ENCODE data around the gene ADAMTS14.

Gene ADAMTS14

DNA sequence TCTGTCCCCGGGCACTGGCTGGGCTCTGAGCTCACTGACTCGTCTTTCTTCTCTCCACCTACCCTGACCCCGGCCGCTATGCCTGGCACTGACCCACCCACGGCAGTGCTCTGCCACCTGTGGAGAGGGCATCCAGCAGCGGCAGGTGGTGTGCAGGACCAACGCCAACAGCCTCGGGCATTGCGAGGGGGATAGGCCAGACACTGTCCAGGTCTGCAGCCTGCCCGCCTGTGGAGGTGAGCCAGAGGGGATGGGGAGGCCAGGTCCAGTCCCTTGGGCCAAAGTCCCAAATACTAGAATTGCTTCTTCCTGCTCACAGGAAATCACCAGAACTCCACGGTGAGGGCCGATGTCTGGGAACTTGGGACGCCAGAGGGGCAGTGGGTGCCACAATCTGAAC, 85.5 kb downstream of the ADAMTS14 start:
- Histone ChIP-seq H3K9me3 (ENCODE audit: insufficient read depth, low read length, severe bottlenecking) (no peaks in the 10 kb centered on the region), H4K20me1 (ENCODE audit: insufficient read depth, low read length) (no peaks in the 10 kb centered on the region), H3K9ac (ENCODE audit: low read depth, low read length) (no peak overlapping the region), H3K4me1 (ENCODE audit: insufficient read depth, low read length) (peaks cover 16% of the 10 kb centered on the region), H3K27ac (ENCODE audit: low read length) (no peak overlapping the region), H3K4me2 (ENCODE audit: insufficient read depth, low read length) (no peak overlapping the region), H3K27me3 (ENCODE audit: insufficient read depth, low read length, poor library complexity) (no peaks in the 10 kb centered on the region), H3K4me3 (ENCODE audit: low read depth in 1 of 2, low read length in 2 of 2) (no peak overlapping the region), H2AFZ (ENCODE audit: low read depth, low read length) (no peak overlapping the region), H3K36me3 (ENCODE audit: insufficient read depth, low read length) (no peaks in the 10 kb centered on the region), H3K79me2 (ENCODE audit: insufficient read depth, low read length) (no peaks in the 10 kb centered on the region)
- no peak for DNase-seq
- no peak for ATAC-seq (ENCODE audit: insufficient read depth, low read depth)
- TF ChIP-seq CTCF (IDR thresholded peaks at IDR 0.05; ENCODE audit: borderline replicate concordance, extremely low read depth, low read length, poor library complexity, severe bottlenecking), result no peak
- no peak for TF ChIP-seq EZH2 (IDR thresholded peaks at IDR 0.05; ENCODE audit: borderline replicate concordance, low read depth, low read length, severe bottlenecking)

DNA sequence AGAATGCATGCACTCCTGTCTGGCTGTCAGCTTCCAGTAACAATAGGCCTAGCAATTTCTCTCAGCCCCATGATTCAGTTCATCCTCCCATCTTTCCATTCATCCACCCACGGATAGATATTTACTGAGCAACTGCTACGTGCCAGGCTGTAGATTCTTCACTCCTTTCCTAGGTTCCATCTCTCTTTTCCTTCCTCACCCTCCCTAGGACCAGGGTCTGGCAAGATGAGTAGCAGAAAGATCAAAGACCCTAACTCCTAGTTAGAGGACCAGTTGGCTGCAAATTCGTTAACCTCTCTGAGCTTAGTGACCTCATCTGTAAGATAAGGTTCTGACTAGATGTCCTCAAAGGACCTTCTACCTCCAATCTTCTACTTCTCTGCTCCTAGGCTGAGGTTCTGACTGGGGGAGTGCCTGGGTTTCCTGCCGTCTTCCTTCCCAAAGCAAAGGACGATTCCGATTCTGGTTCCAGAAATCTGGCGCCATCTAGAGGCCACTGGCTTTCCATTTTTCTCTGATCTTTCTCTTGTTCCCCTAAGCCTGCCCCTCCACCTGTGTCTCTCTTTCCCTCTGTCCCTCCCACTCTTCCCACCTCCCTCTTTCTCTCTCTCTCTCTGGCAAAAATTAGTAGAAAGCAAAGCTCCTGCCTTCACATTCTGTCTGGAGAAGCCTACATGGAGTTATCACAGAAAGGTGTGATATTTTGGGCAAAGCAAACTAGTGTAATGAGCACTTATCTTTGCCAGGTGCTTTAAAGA, 86.6 kb downstream of the ADAMTS14 start:
- Histone ChIP-seq H3K4me2 (ENCODE audit: insufficient read depth, low read length) (no peak overlapping the region), H2AFZ (ENCODE audit: low read depth, low read length) (no peak overlapping the region; the same call in 1 of the 2 replicates), H3K27me3 (ENCODE audit: insufficient read depth, low read length, poor library complexity) (no peaks in the 10 kb centered on the region)

GRCh38 chr10:70759781-70760180, 87.5 kb downstream of the ADAMTS14 start:
- H3K27me3 ChIP-seq (ENCODE audit: insufficient read depth, low read length, poor library complexity), result no peaks in the 10 kb centered on the region
- peaks cover 30% of the 10 kb centered on the region for H3K4me1 ChIP-seq (ENCODE audit: insufficient read depth, low read length)
- peak; percentile 72 for DNase-seq
- no peaks in the 10 kb centered on the region for H3K9me3 ChIP-seq (ENCODE audit: insufficient read depth, low read length, severe bottlenecking)
- no peak overlapping the region for H3K4me2 ChIP-seq (ENCODE audit: insufficient read depth, low read length)
- H2AFZ ChIP-seq (ENCODE audit: low read depth, low read length), result no peak overlapping the region
- no peak overlapping the region for H3K27ac ChIP-seq (ENCODE audit: low read length)
- TF ChIP-seq EZH2 (IDR thresholded peaks at IDR 0.05; ENCODE audit: borderline replicate concordance, low read depth, low read length, severe bottlenecking) (no peak), CTCF (IDR thresholded peaks at IDR 0.05; ENCODE audit: borderline replicate concordance, extremely low read depth, low read length, poor library complexity, severe bottlenecking) (no peak)
- no peaks in the 10 kb centered on the region for H3K36me3 ChIP-seq (ENCODE audit: insufficient read depth, low read length)
- ATAC-seq (ENCODE audit: insufficient read depth, low read depth), result peak; percentile 80
- no peaks in the 10 kb centered on the region for H4K20me1 ChIP-seq (ENCODE audit: insufficient read depth, low read length)
- no peak overlapping the region for H3K9ac ChIP-seq (ENCODE audit: low read depth, low read length)
- H3K4me3 ChIP-seq (ENCODE audit: low read depth in 1 of 2, low read length in 2 of 2), result no peak overlapping the region
- H3K79me2 ChIP-seq (ENCODE audit: insufficient read depth, low read length), result no peaks in the 10 kb centered on the region

More for the DNA sequence above, 86.6 kb downstream of the ADAMTS14 start:
- TF ChIP-seq EZH2 (IDR thresholded peaks at IDR 0.05; ENCODE audit: borderline replicate concordance, low read depth, low read length, severe bottlenecking), result no peak
- peak; percentile 85 for TF ChIP-seq CTCF (IDR thresholded peaks at IDR 0.05; ENCODE audit: borderline replicate concordance, extremely low read depth, low read length, poor library complexity, severe bottlenecking)
- peak; percentile 72 for ATAC-seq (ENCODE audit: insufficient read depth, low read depth)
- Histone ChIP-seq H3K9ac (ENCODE audit: low read depth, low read length) (no peak overlapping the region), H3K36me3 (ENCODE audit: insufficient read depth, low read length) (no peaks in the 10 kb centered on the region), H3K4me3 (ENCODE audit: low read depth in 1 of 2, low read length in 2 of 2) (no peak overlapping the region), H3K9me3 (ENCODE audit: insufficient read depth, low read length, severe bottlenecking) (no peaks in the 10 kb centered on the region), H4K20me1 (ENCODE audit: insufficient read depth, low read length) (no peaks in the 10 kb centered on the region), H3K27ac (ENCODE audit: low read length) (no peak overlapping the region), H3K4me1 (ENCODE audit: insufficient read depth, low read length) (peaks cover 27% of the 10 kb centered on the region), H3K79me2 (ENCODE audit: insufficient read depth, low read length) (no peaks in the 10 kb centered on the region)
- DNase-seq, result peak; percentile 81
